ENCODE data around the gene BBS1.
"Not testable (repeated sequence)": the region's sequence is repeated elsewhere in the genome, so short reads cannot be mapped to it uniquely, and the experiment has no call there.

BBS1 gene

GRCh38 chr11:66510271-66510989 lies at the start of gene BBS1:
Gene BBS1, plus strand, starts transcription at chr11:66510635. Its CDS starts 25 bp downstream, at chr11:66510660.
- H3K4me3 ChIP-seq (ENCODE audit: low read depth in 1 of 2, low read length in 2 of 2): peak within 1 kb of the TSS; percentile 99
- no peaks in the 10 kb centered on the region for H3K9me3 ChIP-seq (ENCODE audit: control insufficient read depth in 1 of 2, low read length in 2 of 2)
- no peaks in the 10 kb centered on the region for H3K27me3 ChIP-seq (ENCODE audit: control insufficient read depth in 1 of 2, insufficient read depth in 2 of 2, low read length in 2 of 2)
- H3K4me1 ChIP-seq (ENCODE audit: control insufficient read depth in 1 of 2, insufficient read depth in 2 of 2, low read length in 2 of 2): peaks cover 11 to 14% of the 10 kb centered on the region in 2 donors
- peak within 1 kb of the TSS; percentile 75 to 81 for H3K9ac ChIP-seq (ENCODE audit: low read depth in 1 of 2, low read length in 2 of 2)
- no peak within 1 kb of the TSS for H3K27ac ChIP-seq (ENCODE audit: low read depth, low read length)
- peaks cover 0 to 30% of the 10 kb centered on the region in 2 donors for H3K36me3 ChIP-seq (ENCODE audit: control insufficient read depth in 1 of 2, insufficient read depth in 2 of 2, low read length in 2 of 2)

- H3K9me3 ChIP-seq (ENCODE audit: control insufficient read depth in 1 of 2, low read length in 2 of 2): no peaks in the 10 kb centered on the region
- no peaks in the 10 kb centered on the region for H3K36me3 ChIP-seq (ENCODE audit: control insufficient read depth in 1 of 2, insufficient read depth in 2 of 2, low read length in 2 of 2)
- H3K4me1 ChIP-seq (ENCODE audit: control insufficient read depth in 1 of 2, insufficient read depth in 2 of 2, low read length in 2 of 2): peaks cover 0 to 3% of the 10 kb centered on the region in 2 donors
- no peaks in the 10 kb centered on the region for H3K27me3 ChIP-seq (ENCODE audit: control insufficient read depth in 1 of 2, insufficient read depth in 2 of 2, low read length in 2 of 2)
- no peak overlapping the region for H3K4me3 ChIP-seq (ENCODE audit: low read depth in 1 of 2, low read length in 2 of 2)
- no peak overlapping the region for H3K27ac ChIP-seq (ENCODE audit: low read depth, low read length)
- H3K9ac ChIP-seq (ENCODE audit: low read depth in 1 of 2, low read length in 2 of 2): no peak overlapping the region
These were observed 48.4 kb upstream of the BBS1 start for GRCh38 chr11:66462010-66462409.

GRCh38 chr11:66462911-66463310 lies 47.5 kb upstream of the BBS1 start:
- H3K9me3 ChIP-seq (ENCODE audit: control insufficient read depth in 1 of 2, low read length in 2 of 2): no peaks in the 10 kb centered on the region
- peaks cover 7 to 11% of the 10 kb centered on the region in 2 donors for H3K4me1 ChIP-seq (ENCODE audit: control insufficient read depth in 1 of 2, insufficient read depth in 2 of 2, low read length in 2 of 2)
- H3K4me3 ChIP-seq (ENCODE audit: low read depth in 1 of 2, low read length in 2 of 2): no peak overlapping the region
- H3K27me3 ChIP-seq (ENCODE audit: control insufficient read depth in 1 of 2, insufficient read depth in 2 of 2, low read length in 2 of 2): no peaks in the 10 kb centered on the region
- H3K9ac ChIP-seq (ENCODE audit: low read depth in 1 of 2, low read length in 2 of 2): no peak overlapping the region
- no peak overlapping the region for H3K27ac ChIP-seq (ENCODE audit: low read depth, low read length)
- H3K36me3 ChIP-seq (ENCODE audit: control insufficient read depth in 1 of 2, insufficient read depth in 2 of 2, low read length in 2 of 2): no peaks in the 10 kb centered on the region

DNA sequence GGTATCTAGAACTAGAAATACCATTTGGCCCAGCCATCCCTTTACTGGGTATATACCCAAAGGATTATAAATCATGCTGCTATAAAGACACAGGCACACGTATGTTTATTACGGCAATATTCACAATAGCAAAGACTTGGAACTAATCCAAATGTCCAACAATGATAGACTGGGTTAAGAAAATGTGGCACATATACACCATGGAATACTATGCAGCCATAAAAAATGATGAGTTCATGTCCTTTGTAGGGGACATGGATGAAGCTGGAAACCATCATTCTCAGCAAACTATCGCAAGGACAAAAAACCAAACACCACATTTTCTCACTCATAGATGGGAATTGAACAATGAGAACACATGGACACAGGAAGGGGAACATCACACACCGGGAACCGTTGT lies 46.3 kb upstream of the BBS1 start:
- not testable (repeated sequence) for H3K36me3 ChIP-seq (ENCODE audit: control insufficient read depth in 1 of 2, insufficient read depth in 2 of 2, low read length in 2 of 2); H3K27me3 ChIP-seq (ENCODE audit: control insufficient read depth in 1 of 2, insufficient read depth in 2 of 2, low read length in 2 of 2); H3K9ac ChIP-seq (ENCODE audit: low read depth in 1 of 2, low read length in 2 of 2); H3K9me3 ChIP-seq (ENCODE audit: control insufficient read depth in 1 of 2, low read length in 2 of 2); H3K27ac ChIP-seq (ENCODE audit: low read depth, low read length); H3K4me3 ChIP-seq (ENCODE audit: low read depth in 1 of 2, low read length in 2 of 2)
- H3K4me1 ChIP-seq (ENCODE audit: control insufficient read depth in 1 of 2, insufficient read depth in 2 of 2, low read length in 2 of 2): peaks cover 10 to 12% of the 10 kb centered on the region in 2 donors

DNA sequence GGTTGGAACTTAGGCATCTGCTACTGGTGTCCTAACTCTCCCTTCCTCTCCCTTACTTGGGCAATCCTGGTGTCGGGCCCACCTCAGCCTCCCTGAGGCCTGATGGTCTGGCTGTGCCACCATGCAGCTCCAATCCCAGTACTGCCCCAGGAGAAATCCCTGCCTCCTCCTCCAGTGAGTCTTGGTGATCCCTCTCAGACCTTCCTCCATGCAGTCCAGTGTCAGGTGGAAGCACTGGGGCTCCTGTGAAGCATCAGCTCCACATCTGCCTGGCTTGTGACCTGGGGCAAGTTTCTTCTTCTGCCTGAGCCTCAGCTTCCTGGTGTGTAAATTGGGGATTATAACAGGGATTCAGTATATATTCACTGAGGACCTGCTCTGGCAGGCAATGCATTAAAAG lies 45.5 kb upstream of the BBS1 start:
- no peak overlapping the region for H3K27ac ChIP-seq (ENCODE audit: low read depth, low read length)
- no peak overlapping the region for H3K4me3 ChIP-seq (ENCODE audit: low read depth in 1 of 2, low read length in 2 of 2)
- peaks cover 10 to 12% of the 10 kb centered on the region in 2 donors for H3K4me1 ChIP-seq (ENCODE audit: control insufficient read depth in 1 of 2, insufficient read depth in 2 of 2, low read length in 2 of 2)
- H3K9me3 ChIP-seq (ENCODE audit: control insufficient read depth in 1 of 2, low read length in 2 of 2): no peaks in the 10 kb centered on the region
- peak overlapping the region in 1 of 2 donors; percentile 1 for H3K9ac ChIP-seq (ENCODE audit: low read depth in 1 of 2, low read length in 2 of 2)
- H3K36me3 ChIP-seq (ENCODE audit: control insufficient read depth in 1 of 2, insufficient read depth in 2 of 2, low read length in 2 of 2): no peaks in the 10 kb centered on the region
- H3K27me3 ChIP-seq (ENCODE audit: control insufficient read depth in 1 of 2, insufficient read depth in 2 of 2, low read length in 2 of 2): no peaks in the 10 kb centered on the region

DNA sequence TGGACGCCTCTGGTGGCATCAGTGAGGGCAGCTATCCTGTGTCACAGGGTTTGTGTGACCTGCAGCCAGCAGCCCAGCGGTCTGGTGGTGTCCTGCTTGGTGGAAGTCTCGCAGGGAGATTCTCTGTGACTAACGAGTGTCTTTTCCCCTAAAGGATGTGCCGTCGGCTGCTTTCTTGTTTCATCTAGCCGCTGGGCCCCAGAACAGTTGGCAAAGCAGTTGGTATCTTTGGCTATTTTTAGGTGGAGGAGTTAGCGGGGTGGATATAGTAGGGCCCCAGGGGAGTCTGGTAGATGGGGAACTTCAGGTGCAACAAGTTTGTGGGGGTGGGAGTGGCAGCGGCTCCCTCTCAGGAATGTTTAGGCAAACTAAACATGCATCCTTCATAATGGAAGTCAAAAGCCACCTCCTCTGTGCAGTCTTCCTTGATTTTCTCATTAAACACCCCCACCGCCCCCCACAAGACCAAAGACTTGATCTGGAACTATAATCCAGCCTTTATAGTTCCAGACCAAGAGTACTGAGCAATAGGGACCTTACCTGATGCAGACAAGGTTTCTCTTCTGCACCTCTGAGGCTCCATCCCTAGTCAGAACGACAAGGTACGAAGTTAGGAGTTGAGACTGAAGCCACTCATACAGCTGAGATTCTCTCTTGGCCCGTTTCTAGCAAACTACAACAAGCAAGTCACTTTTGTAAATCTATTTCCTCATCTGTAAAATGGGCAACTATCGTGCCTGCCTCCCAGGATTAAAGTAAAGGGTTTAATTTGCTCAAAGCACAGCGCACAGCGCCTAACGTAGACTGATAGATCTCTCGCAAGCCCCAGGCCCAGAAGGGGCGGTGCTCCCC lies 44.8 kb upstream of the BBS1 start:
- Histone ChIP-seq H3K4me3 (ENCODE audit: low read depth in 1 of 2, low read length in 2 of 2) (peak overlapping the region; percentile 74 to 81), H3K36me3 (ENCODE audit: control insufficient read depth in 1 of 2, insufficient read depth in 2 of 2, low read length in 2 of 2) (no peaks in the 10 kb centered on the region), H3K4me1 (ENCODE audit: control insufficient read depth in 1 of 2, insufficient read depth in 2 of 2, low read length in 2 of 2) (peaks cover 10 to 12% of the 10 kb centered on the region in 2 donors), H3K27me3 (ENCODE audit: control insufficient read depth in 1 of 2, insufficient read depth in 2 of 2, low read length in 2 of 2) (no peaks in the 10 kb centered on the region), H3K9me3 (ENCODE audit: control insufficient read depth in 1 of 2, low read length in 2 of 2) (no peaks in the 10 kb centered on the region), H3K9ac (ENCODE audit: low read depth in 1 of 2, low read length in 2 of 2) (peak overlapping the region in 1 of 2 donors; percentile 68), H3K27ac (ENCODE audit: low read depth, low read length) (no peak overlapping the region)

- H3K9me3 ChIP-seq (ENCODE audit: control insufficient read depth in 1 of 2, low read length in 2 of 2): no peaks in the 10 kb centered on the region
- peak within 1 kb of the TSS; percentile 51 to 68 for H3K9ac ChIP-seq (ENCODE audit: low read depth in 1 of 2, low read length in 2 of 2)
- H3K4me1 ChIP-seq (ENCODE audit: control insufficient read depth in 1 of 2, insufficient read depth in 2 of 2, low read length in 2 of 2): peaks cover 10 to 12% of the 10 kb centered on the region in 2 donors
- H3K4me3 ChIP-seq (ENCODE audit: low read depth in 1 of 2, low read length in 2 of 2): peak within 1 kb of the TSS; percentile 74 to 81
- peak within 1 kb of the TSS; percentile 10 for H3K27ac ChIP-seq (ENCODE audit: low read depth, low read length)
- no peaks in the 10 kb centered on the region for H3K27me3 ChIP-seq (ENCODE audit: control insufficient read depth in 1 of 2, insufficient read depth in 2 of 2, low read length in 2 of 2)
- no peaks in the 10 kb centered on the region for H3K36me3 ChIP-seq (ENCODE audit: control insufficient read depth in 1 of 2, insufficient read depth in 2 of 2, low read length in 2 of 2)
These were observed 44.0 kb upstream of the BBS1 start, which contains the start of gene PELI3 for GRCh38 chr11:66466225-66467033. Gene PELI3, plus strand, starts transcription at chr11:66466905. Its CDS starts 1,224 bp downstream, at chr11:66468129.

DNA sequence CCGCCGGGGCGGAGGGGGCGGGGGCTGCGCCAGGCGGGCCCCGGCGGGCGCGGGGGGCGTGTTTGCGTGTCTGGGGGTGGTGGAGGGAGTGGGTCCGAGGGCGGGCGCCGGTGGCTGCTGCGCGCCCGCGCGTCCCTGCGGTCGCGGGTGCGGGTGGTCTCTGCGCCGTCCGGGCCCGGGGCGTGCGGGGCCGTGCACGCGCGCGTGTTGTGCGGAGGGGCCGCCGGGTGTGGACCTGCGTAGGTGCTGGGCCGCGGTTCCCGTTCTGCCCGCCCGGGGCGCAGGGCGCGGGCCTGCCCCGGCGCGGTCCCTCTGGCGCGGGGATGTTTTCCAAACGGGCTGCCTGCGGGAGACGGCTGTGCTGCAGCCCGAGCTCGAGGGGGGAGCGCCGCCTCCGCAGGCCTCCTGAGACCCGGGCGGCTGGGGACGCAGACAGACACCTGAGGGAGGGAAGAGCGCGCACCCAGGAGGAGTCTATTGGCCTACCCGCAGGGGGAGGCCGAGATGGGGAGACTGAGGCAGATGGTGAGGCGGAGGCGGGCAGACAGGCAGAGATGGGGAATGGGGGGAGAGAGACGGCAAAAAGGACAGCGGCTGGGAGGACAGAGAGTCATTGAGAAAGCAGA lies 43.3 kb upstream of the BBS1 start:
- peaks cover 10 to 12% of the 10 kb centered on the region in 2 donors for H3K4me1 ChIP-seq (ENCODE audit: control insufficient read depth in 1 of 2, insufficient read depth in 2 of 2, low read length in 2 of 2)
- H3K9ac ChIP-seq (ENCODE audit: low read depth in 1 of 2, low read length in 2 of 2): peak overlapping the region; percentile 51 to 59
- no peaks in the 10 kb centered on the region for H3K27me3 ChIP-seq (ENCODE audit: control insufficient read depth in 1 of 2, insufficient read depth in 2 of 2, low read length in 2 of 2)
- H3K9me3 ChIP-seq (ENCODE audit: control insufficient read depth in 1 of 2, low read length in 2 of 2): no peaks in the 10 kb centered on the region
- H3K4me3 ChIP-seq (ENCODE audit: low read depth in 1 of 2, low read length in 2 of 2): peak overlapping the region; percentile 65 to 74
- H3K27ac ChIP-seq (ENCODE audit: low read depth, low read length): no peak overlapping the region
- H3K36me3 ChIP-seq (ENCODE audit: control insufficient read depth in 1 of 2, insufficient read depth in 2 of 2, low read length in 2 of 2): peaks cover 0 to 2% of the 10 kb centered on the region in 2 donors

DNA sequence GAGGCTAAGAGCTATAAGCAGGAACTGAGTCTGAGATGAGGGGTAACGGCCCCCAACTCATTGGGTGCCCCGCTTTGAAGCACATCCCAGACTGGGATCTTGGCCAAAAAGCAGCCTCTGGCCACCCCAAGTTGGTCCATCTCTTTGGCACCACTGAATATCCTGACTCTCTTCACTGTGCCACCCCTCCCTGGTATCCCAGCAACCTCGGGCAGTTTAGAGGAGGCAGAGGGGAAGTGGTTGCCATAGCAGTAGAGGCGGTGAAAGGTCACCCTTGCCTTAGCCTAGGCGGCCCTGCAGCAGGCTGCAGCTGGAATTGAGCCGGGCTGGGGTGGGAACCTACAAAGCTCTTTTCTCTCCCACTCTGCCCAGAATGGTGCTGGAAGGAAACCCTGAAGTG lies 42.7 kb upstream of the BBS1 start:
- Histone ChIP-seq H3K4me3 (ENCODE audit: low read depth in 1 of 2, low read length in 2 of 2) (peak overlapping the region; percentile 65 to 74), H3K9ac (ENCODE audit: low read depth in 1 of 2, low read length in 2 of 2) (peak overlapping the region in 1 of 2 donors; percentile 59), H3K27ac (ENCODE audit: low read depth, low read length) (no peak overlapping the region), H3K9me3 (ENCODE audit: control insufficient read depth in 1 of 2, low read length in 2 of 2) (no peaks in the 10 kb centered on the region), H3K36me3 (ENCODE audit: control insufficient read depth in 1 of 2, insufficient read depth in 2 of 2, low read length in 2 of 2) (peaks cover 0 to 8% of the 10 kb centered on the region in 2 donors), H3K4me1 (ENCODE audit: control insufficient read depth in 1 of 2, insufficient read depth in 2 of 2, low read length in 2 of 2) (peaks cover 10 to 12% of the 10 kb centered on the region in 2 donors), H3K27me3 (ENCODE audit: control insufficient read depth in 1 of 2, insufficient read depth in 2 of 2, low read length in 2 of 2) (no peaks in the 10 kb centered on the region)

Data from duodenal mucosa (tissue), 2 donors.